Activated T-cell treated with anti-CD3 and anti-CD28 coated beads, Interleukin-2, amount 50 U/mL, for 72 hours (primary cell): Measurements from ENCODE around the gene CABYR. TPM values are rescaled to one million over a fixed set of nuclear protein-coding genes. Genes with fewer than 3 reads are reported as not detected.

Experiments
- ATAC-seq, 2 donors: fragments of 150-1000 bp; cut with Tn5 transposase; replicated peaks in 1 of 2; 2 replicates each; pipeline ENCODE4 v1.10.0; 2021; ENCODE audit warnings: moderate library complexity in 2 of 2, mild to moderate bottlenecking in 1 of 2
- DNase-seq, 2 donors: peaks; one replicate each; pipeline ENCODE4 v3.0.0; 2021 to 2022; ENCODE audit warnings: mixed read lengths in 1 of 2
- H3K27ac Mint-ChIP-seq: one replicate; pipeline ENCODE4 v1.8.0; 2022; ENCODE audit warnings: mild to moderate bottlenecking, moderate library complexity, mixed read lengths
- H3K27me3 Mint-ChIP-seq: one replicate; pipeline ENCODE4 v1.8.0; 2022; ENCODE audit warnings: low read depth, mixed read lengths
- H3K36me3 Mint-ChIP-seq, 2 donors: one replicate each; pipeline ENCODE4 v1.8.0; 2022; ENCODE audit warnings: mixed read lengths in 2 of 2, mild to moderate bottlenecking in 1 of 2; ENCODE audit not compliant: insufficient read depth in 2 of 2
- H3K4me1 Mint-ChIP-seq: one replicate; pipeline ENCODE4 v1.8.0; 2022; ENCODE audit warnings: low read depth, mixed read lengths
- H3K4me3 Mint-ChIP-seq, 2 donors: one replicate each; pipeline ENCODE4 v1.8.0; 2022; ENCODE audit warnings: mild to moderate bottlenecking in 2 of 2, mixed read lengths in 2 of 2, moderate library complexity in 2 of 2
- H3K9me3 Mint-ChIP-seq, 2 donors: one replicate each; pipeline ENCODE4 v1.8.0; 2022; ENCODE audit warnings: mixed read lengths in 2 of 2
- total RNA-seq, 2 donors: library from RNA; stranded (reverse); gene quantifications; one replicate each; pipeline ENCODE4 v1.2.3, GENCODE V29; 2022

Gene CABYR
- total RNA-seq, 2 donors from 2014 or later: 0.65 to 2.1 TPM

- Mint-ChIP-seq H3K27me3 (no peaks in the 10 kb centered on the region), H3K36me3 (peaks cover 0 to 2% of the 10 kb centered on the region in 2 donors), H3K9me3 (no peaks in the 10 kb centered on the region), H3K4me1 (peaks cover 47% of the 10 kb centered on the region), H3K4me3 (peak overlapping the region in 1 of 2 donors; percentile 0), H3K27ac (peak overlapping the region; percentile 75)
- ATAC-seq (peak; percentile 61), DNase-seq (peak in 1 of 2 donors; percentile 22)
Measured at GRCh38 chr18:24114924-24115549, 23.8 kb upstream of the CABYR start.

- peaks cover under 1 to 2% of the 10 kb centered on the region in 2 donors for H3K36me3 Mint-ChIP-seq
- no peak overlapping the region for H3K4me3 Mint-ChIP-seq
- H3K27ac Mint-ChIP-seq: peak overlapping the region; percentile 75
- no peaks in the 10 kb centered on the region for H3K9me3 Mint-ChIP-seq
- ATAC-seq: no peak
- H3K27me3 Mint-ChIP-seq: no peaks in the 10 kb centered on the region
- H3K4me1 Mint-ChIP-seq: peaks cover 47% of the 10 kb centered on the region
- no peak for DNase-seq
Measured at GRCh38 chr18:24115628-24116027, 23.2 kb upstream of the CABYR start.

- Mint-ChIP-seq H3K27ac (no peak overlapping the region), H3K4me1 (peaks cover 31% of the 10 kb centered on the region), H3K36me3 (peaks cover 1% of the 10 kb centered on the region in 2 donors)
Measured at GRCh38 chr18:24118750-24119577, 19.9 kb upstream of the CABYR start.

GRCh38 chr18:24120676-24121075, 18.2 kb upstream of the CABYR start:
- H3K27ac Mint-ChIP-seq: no peak overlapping the region
- peaks cover 1 to 4% of the 10 kb centered on the region in 2 donors for H3K36me3 Mint-ChIP-seq
- H3K4me3 Mint-ChIP-seq: no peak overlapping the region
- H3K9me3 Mint-ChIP-seq: no peaks in the 10 kb centered on the region
- ATAC-seq: no peak
- no peak for DNase-seq
- H3K4me1 Mint-ChIP-seq: peaks cover 14% of the 10 kb centered on the region
- no peaks in the 10 kb centered on the region for H3K27me3 Mint-ChIP-seq

More at GRCh38 chr18:24118750-24119577, 19.9 kb upstream of the CABYR start:
- peak; percentile 79 to 80 for ATAC-seq
- peak; percentile 70 to 77 for DNase-seq
- H3K27me3 Mint-ChIP-seq: no peaks in the 10 kb centered on the region
- no peaks in the 10 kb centered on the region for H3K9me3 Mint-ChIP-seq
- H3K4me3 Mint-ChIP-seq: no peak overlapping the region

GRCh38 chr18:24121625-24122024, 17.2 kb upstream of the CABYR start:
- Mint-ChIP-seq H3K27ac (no peak overlapping the region), H3K27me3 (no peaks in the 10 kb centered on the region), H3K36me3 (peaks cover 1 to 4% of the 10 kb centered on the region in 2 donors), H3K4me1 (peaks cover 8% of the 10 kb centered on the region), H3K9me3 (no peaks in the 10 kb centered on the region), H3K4me3 (no peak overlapping the region)
- ATAC-seq (no peak), DNase-seq (no peak)

GRCh38 chr18:24126155-24126961, 12.5 kb upstream of the CABYR start:
- Mint-ChIP-seq H3K27me3 (no peaks in the 10 kb centered on the region), H3K4me1 (no peaks in the 10 kb centered on the region), H3K4me3 (no peak overlapping the region), H3K9me3 (no peaks in the 10 kb centered on the region), H3K36me3 (peaks cover 4 to 9% of the 10 kb centered on the region in 2 donors), H3K27ac (no peak overlapping the region)
- no peak for ATAC-seq
- no peak for DNase-seq

- H3K9me3 Mint-ChIP-seq: no peaks in the 10 kb centered on the region
- H3K36me3 Mint-ChIP-seq: peaks cover 4 to 10% of the 10 kb centered on the region in 2 donors
- H3K27me3 Mint-ChIP-seq: no peaks in the 10 kb centered on the region
- ATAC-seq (no peak), DNase-seq (no peak)
- no peaks in the 10 kb centered on the region for H3K4me1 Mint-ChIP-seq
- no peak overlapping the region for H3K27ac Mint-ChIP-seq
- no peak overlapping the region for H3K4me3 Mint-ChIP-seq
Measured at GRCh38 chr18:24127735-24128134, 11.1 kb upstream of the CABYR start.

- Mint-ChIP-seq H3K4me3 (no peak overlapping the region), H3K27ac (peak overlapping the region; percentile 34), H3K27me3 (no peaks in the 10 kb centered on the region), H3K36me3 (peaks cover 4 to 10% of the 10 kb centered on the region in 2 donors), H3K9me3 (no peaks in the 10 kb centered on the region), H3K4me1 (no peaks in the 10 kb centered on the region)
- ATAC-seq (no peak), DNase-seq (no peak)
Measured at GRCh38 chr18:24128700-24129099, 10.2 kb upstream of the CABYR start.

GRCh38 chr18:24130494-24130893, 8.4 kb upstream of the CABYR start:
- Mint-ChIP-seq H3K4me3 (no peak overlapping the region), H3K27me3 (no peaks in the 10 kb centered on the region), H3K4me1 (no peaks in the 10 kb centered on the region), H3K9me3 (no peaks in the 10 kb centered on the region), H3K36me3 (peaks cover 4 to 7% of the 10 kb centered on the region in 2 donors), H3K27ac (no peak overlapping the region)
- DNase-seq (no peak), ATAC-seq (no peak)

- DNase-seq: peak in 1 of 2 donors; percentile 10
- H3K27ac Mint-ChIP-seq: no peak overlapping the region
- ATAC-seq: no peak
- peaks cover 0 to 2% of the 10 kb centered on the region in 2 donors for H3K36me3 Mint-ChIP-seq
- H3K4me3 Mint-ChIP-seq: peak overlapping the region in 1 of 2 donors; percentile 15
- H3K4me1 Mint-ChIP-seq: peaks cover 25% of the 10 kb centered on the region
- H3K9me3 Mint-ChIP-seq: peaks cover 0 to 2% of the 10 kb centered on the region in 2 donors
- H3K27me3 Mint-ChIP-seq: peaks cover 7% of the 10 kb centered on the region
Measured at GRCh38 chr18:24136967-24137373, 1.9 kb upstream of the CABYR start.

- DNase-seq (no peak), ATAC-seq (peak; percentile 15)
- peaks cover 0 to 2% of the 10 kb centered on the region in 2 donors for H3K36me3 Mint-ChIP-seq
- H3K27ac Mint-ChIP-seq: peak overlapping the region; percentile 64
- peaks cover 7% of the 10 kb centered on the region for H3K27me3 Mint-ChIP-seq
- H3K4me1 Mint-ChIP-seq: peaks cover 25% of the 10 kb centered on the region
- H3K9me3 Mint-ChIP-seq: peaks cover 0 to 2% of the 10 kb centered on the region in 2 donors
- H3K4me3 Mint-ChIP-seq: peak overlapping the region; percentile 95 to 97
Measured at GRCh38 chr18:24138409-24138788, 463 bp upstream of the CABYR start.

GRCh38 chr18:24140697-24141096, 1.8 kb downstream of the CABYR start:
- H3K27ac Mint-ChIP-seq: no peak overlapping the region
- H3K27me3 Mint-ChIP-seq: peaks cover 7% of the 10 kb centered on the region
- peaks cover 0 to 2% of the 10 kb centered on the region in 2 donors for H3K9me3 Mint-ChIP-seq
- H3K4me1 Mint-ChIP-seq: peaks cover 25% of the 10 kb centered on the region
- peak overlapping the region in 1 of 2 donors; percentile 40 for H3K4me3 Mint-ChIP-seq
- no peak for ATAC-seq
- H3K36me3 Mint-ChIP-seq: peaks cover 0 to 2% of the 10 kb centered on the region in 2 donors
- no peak for DNase-seq

- DNase-seq (no peak), ATAC-seq (no peak)
- Mint-ChIP-seq H3K27me3 (peaks cover 7% of the 10 kb centered on the region), H3K9me3 (peaks cover 0 to 2% of the 10 kb centered on the region in 2 donors), H3K27ac (no peak overlapping the region), H3K4me1 (peaks cover 17% of the 10 kb centered on the region), H3K36me3 (peaks cover 0 to 2% of the 10 kb centered on the region in 2 donors), H3K4me3 (no peak overlapping the region)
Measured at GRCh38 chr18:24142376-24142775, 3.5 kb downstream of the CABYR start.
